Measurements from ENCODE around the gene SH2D3C.

Gene SH2D3C

DNA sequence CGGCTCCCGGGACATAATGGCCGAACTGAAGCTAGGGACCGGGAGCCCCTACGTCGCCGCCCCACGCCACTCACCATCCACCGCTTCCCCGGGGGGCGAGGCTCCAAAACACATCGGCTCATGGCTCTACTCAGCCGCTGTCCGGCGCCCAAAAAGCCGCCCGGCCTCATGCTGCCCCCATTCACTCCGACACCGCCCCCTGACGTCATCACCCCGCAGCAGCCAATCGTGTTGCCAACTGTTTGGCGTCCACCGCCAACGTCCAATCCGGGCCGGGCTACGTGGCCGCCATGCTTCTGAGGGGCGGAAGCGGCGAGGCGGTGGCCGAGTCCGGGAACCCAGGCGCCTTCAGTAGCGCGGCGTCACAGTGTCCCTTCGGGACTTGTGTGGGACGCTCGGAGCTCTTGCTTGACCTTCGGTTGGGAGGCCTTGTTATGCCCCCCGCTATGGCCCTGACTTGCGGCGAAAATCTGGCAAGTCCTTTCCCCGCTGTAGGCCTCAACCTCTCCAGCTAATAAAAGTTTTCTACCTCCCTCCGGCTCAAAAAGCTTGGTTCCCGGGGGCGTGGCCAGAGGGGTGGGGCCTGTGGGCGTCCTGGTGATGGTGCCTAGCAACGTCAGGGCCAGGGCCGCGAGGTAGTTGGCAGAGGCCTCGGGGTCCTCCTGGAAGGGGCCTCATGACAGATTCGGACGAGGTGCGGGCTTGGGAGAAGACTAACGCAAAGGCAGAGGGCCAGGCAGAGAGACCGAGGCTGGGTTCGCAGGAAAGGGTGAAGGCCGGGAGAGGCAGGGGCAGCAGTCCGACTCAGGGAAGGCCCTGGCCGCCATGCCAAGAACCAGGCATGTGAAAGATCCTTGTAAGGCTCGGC, 62.8 kb downstream of the SH2D3C start, which contains the start of the genes PTRH1 and TTC16:
Gene PTRH1, minus strand, starts transcription at position 194 of the 868 bp plus-strand sequence. Its CDS starts 24 bp downstream, at position 170.
Gene TTC16, plus strand, starts transcription at position 610 of the 868 bp plus-strand sequence. Its CDS starts 67 bp downstream, at position 677.
- Histone ChIP-seq H3K79me2 (ENCODE audit: low read length) (no peaks in the 10 kb centered on the region), H3K27ac (ENCODE audit: low read length) (peak within 1 kb of the TSS; percentile 26; the same call in 1 of the 2 replicates), H3K9ac (ENCODE audit: low read length) (peak within 1 kb of the TSS; percentile 66), H3K4me1 (ENCODE audit: low read length) (no peaks in the 10 kb centered on the region), H3K9me2 (replicated peaks; ENCODE audit: insufficient read depth, low read length) (no peaks in the 10 kb centered on the region), H3F3A (ENCODE audit: insufficient read depth, low read length) (no peaks in the 10 kb centered on the region), H3K36me3 (replicated peaks; ENCODE audit: insufficient read depth, low read length) (no peaks in the 10 kb centered on the region), H4K20me1 (ENCODE audit: insufficient read depth, low read length) (no peaks in the 10 kb centered on the region), H3K4me2 (ENCODE audit: low read depth, low read length) (peak within 1 kb of the TSS; percentile 73), H3K9me3 (replicated peaks; ENCODE audit: insufficient read depth, low read length) (no peaks in the 10 kb centered on the region), H3K4me3 (ENCODE audit: low read length) (peak within 1 kb of the TSS; percentile 80), H3K27me3 (replicated peaks; ENCODE audit: insufficient read depth, low read length) (no peaks in the 10 kb centered on the region), H2AFZ (ENCODE audit: low read length) (peak within 1 kb of the TSS; percentile 89)
- peak; percentile 97 for DNase-seq
- TF ChIP-seq EZH2phosphoT487 (IDR thresholded peaks at IDR 0.05; ENCODE audit: low read length): no peak
- no peak for TF ChIP-seq EZH2 (optimal IDR thresholded peaks at IDR 0.05; ENCODE audit: low read depth, low read length)
- no peak for TF ChIP-seq CTCF (IDR thresholded peaks at IDR 0.05; ENCODE audit: low read length)

GRCh38 chr9:127714951-127715469, 63.5 kb downstream of the SH2D3C start:
- DNase-seq: peak; percentile 7
- Histone ChIP-seq H3K4me2 (ENCODE audit: low read depth, low read length) (peak overlapping the region; percentile 73), H3K4me1 (ENCODE audit: low read length) (no peaks in the 10 kb centered on the region), H3K79me2 (ENCODE audit: low read length) (no peaks in the 10 kb centered on the region), H3K9me3 (replicated peaks; ENCODE audit: insufficient read depth, low read length) (no peaks in the 10 kb centered on the region), H3K4me3 (ENCODE audit: low read length) (peak overlapping the region; percentile 80), H3F3A (ENCODE audit: insufficient read depth, low read length) (no peaks in the 10 kb centered on the region), H2AFZ (ENCODE audit: low read length) (peak overlapping the region; percentile 89), H3K9ac (ENCODE audit: low read length) (peak overlapping the region; percentile 66), H3K9me2 (replicated peaks; ENCODE audit: insufficient read depth, low read length) (no peaks in the 10 kb centered on the region), H3K27me3 (replicated peaks; ENCODE audit: insufficient read depth, low read length) (no peaks in the 10 kb centered on the region), H3K27ac (ENCODE audit: low read length) (peak overlapping the region; percentile 2; the same call in 1 of the 2 replicates), H4K20me1 (ENCODE audit: insufficient read depth, low read length) (no peaks in the 10 kb centered on the region), H3K36me3 (replicated peaks; ENCODE audit: insufficient read depth, low read length) (no peaks in the 10 kb centered on the region)
- TF ChIP-seq EZH2phosphoT487 (IDR thresholded peaks at IDR 0.05; ENCODE audit: low read length): no peak
- TF ChIP-seq CTCF (IDR thresholded peaks at IDR 0.05; ENCODE audit: low read length): no peak
- TF ChIP-seq EZH2 (optimal IDR thresholded peaks at IDR 0.05; ENCODE audit: low read depth, low read length): no peak

GRCh38 chr9:127714020-127714750, 64.3 kb downstream of the SH2D3C start:
- Histone ChIP-seq H3K9ac (ENCODE audit: low read length) (no peak overlapping the region), H3K79me2 (ENCODE audit: low read length) (no peaks in the 10 kb centered on the region), H3K9me3 (replicated peaks; ENCODE audit: insufficient read depth, low read length) (no peaks in the 10 kb centered on the region), H3K4me1 (ENCODE audit: low read length) (no peaks in the 10 kb centered on the region), H2AFZ (ENCODE audit: low read length) (no peak overlapping the region), H4K20me1 (ENCODE audit: insufficient read depth, low read length) (no peaks in the 10 kb centered on the region), H3K27me3 (replicated peaks; ENCODE audit: insufficient read depth, low read length) (no peaks in the 10 kb centered on the region), H3K4me3 (ENCODE audit: low read length) (no peak overlapping the region), H3K27ac (ENCODE audit: low read length) (no peak overlapping the region), H3K4me2 (ENCODE audit: low read depth, low read length) (peak overlapping the region; percentile 51; the same call in 1 of the 2 replicates), H3K36me3 (replicated peaks; ENCODE audit: insufficient read depth, low read length) (no peaks in the 10 kb centered on the region), H3F3A (ENCODE audit: insufficient read depth, low read length) (no peaks in the 10 kb centered on the region), H3K9me2 (replicated peaks; ENCODE audit: insufficient read depth, low read length) (no peaks in the 10 kb centered on the region)
- no peak for DNase-seq
- TF ChIP-seq EZH2 (optimal IDR thresholded peaks at IDR 0.05; ENCODE audit: low read depth, low read length) (no peak), CTCF (IDR thresholded peaks at IDR 0.05; ENCODE audit: low read length) (no peak), EZH2phosphoT487 (IDR thresholded peaks at IDR 0.05; ENCODE audit: low read length) (no peak)
